ENCODE data around the gene HYAL2.

DNA sequence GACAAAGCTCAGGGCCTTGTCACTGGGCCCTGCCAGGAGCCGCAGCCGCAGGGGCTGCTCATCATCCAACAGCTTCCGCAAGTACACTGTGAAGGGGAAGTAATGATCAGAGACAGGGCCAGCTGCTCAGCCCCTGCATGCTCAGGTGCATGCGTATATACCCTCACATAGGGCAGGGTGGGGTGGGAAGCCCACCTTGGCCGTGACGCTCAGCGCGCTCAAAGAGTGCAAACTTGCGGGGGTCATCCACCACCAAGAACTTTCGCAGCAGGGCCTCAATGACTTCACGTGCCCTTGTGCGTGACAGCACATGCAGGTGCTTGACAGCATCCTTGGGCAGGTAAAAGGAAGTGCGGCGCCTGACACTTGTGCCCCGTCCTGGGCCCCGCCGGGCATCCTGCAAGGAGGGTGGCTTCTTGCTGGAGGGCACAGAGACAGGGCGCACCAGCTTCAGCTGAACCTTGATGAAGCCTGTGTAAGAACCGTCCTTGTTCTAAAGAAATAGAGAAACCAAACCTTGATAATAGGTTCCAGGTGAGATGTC lies 8.9 kb upstream of the HYAL2 start:
- no peak for TF ChIP-seq CTCF (IDR thresholded peaks at IDR 0.05)
- no peak for TF ChIP-seq POLR2A (IDR thresholded peaks at IDR 0.05)

All from testis (tissue), 2 donors.